Cardiac muscle cell (in vitro differentiated cells and primary cell): ENCODE results near the gene RRBP1. TPM values are rescaled to one million over a fixed set of nuclear protein-coding genes. Genes with fewer than 3 reads are reported as not detected.

Source experiments
- DNase-seq, 2 donors: peaks; one replicate each; pipeline versions ENCODE4 v3.0.0 to v3.0.0-alpha.2; 2010 to 2017; ENCODE audit warnings: low read depth in 1 of 2, low spot score in 1 of 2
- H3K27ac ChIP-seq: fragments of 200-600 bp; sonication (generic); 2 replicates; pipeline ENCODE4 v1.5.1; 2016
- H3K27me3 ChIP-seq: fragments of 200-600 bp; sonication (generic); 2 replicates; pipeline ENCODE4 v1.6.0; 2016; ENCODE audit warnings: control low read depth
- H3K36me3 ChIP-seq: fragments of 200-600 bp; sonication (generic); 2 replicates; pipeline ENCODE4 v1.5.1; 2016; ENCODE audit warnings: control low read depth
- H3K4me1 ChIP-seq: fragments of 200-600 bp; sonication (generic); 2 replicates; pipeline ENCODE4 v1.8.1; 2017; ENCODE audit warnings: low read depth, mild to moderate bottlenecking, mixed run types
- H3K4me3 ChIP-seq: fragments of 200-600 bp; sonication (generic); 2 replicates; pipeline ENCODE4 v1.5.1; 2016; ENCODE audit warnings: mild to moderate bottlenecking
- H3K9me3 ChIP-seq: fragments of 200-600 bp; sonication (generic); 2 replicates; pipeline ENCODE4 v1.5.1; 2017; ENCODE audit warnings: low read depth, mild to moderate bottlenecking, control low read depth
- CTCF ChIP-seq: IDR thresholded peaks from 2 replicates; pipeline ENCODE4 v1.5.1; 2012; ENCODE audit warnings: low read depth, mild to moderate bottlenecking, low read length
- polyA plus RNA-seq: library from polyadenylated mRNA; unstranded; fragments of >200 nt; fragmentation: Nextera tagmentation; extraction: Ambion mirVana; gene quantifications from 2 replicates; pipeline ENCODE4 v1.2.1, GENCODE V29; 2016
- total RNA-seq: library from RNA; depleted of rRNA; stranded (reverse); fragments of >200 nt; gene quantifications from 2 replicates; pipeline ENCODE4 v1.2.3, GENCODE V29; 2016

Gene RRBP1
- total and polyA plus RNA-seq, 2 experiments from 2014 or later: 50.7 to 77.5 TPM

- no peak for DNase-seq
- Histone ChIP-seq H3K4me3 (no peak overlapping the region), H3K36me3 (peaks cover 39% of the 10 kb centered on the region), H3K9me3 (no peaks in the 10 kb centered on the region), H3K27ac (no peak overlapping the region), H3K27me3 (no peaks in the 10 kb centered on the region), H3K4me1 (no peaks in the 10 kb centered on the region)
- no peak for TF ChIP-seq CTCF
These were observed 59.8 kb downstream of the RRBP1 start for GRCh38 chr20:17622086-17622850.

- no peaks in the 10 kb centered on the region for H3K27me3 ChIP-seq
- no peak overlapping the region for H3K4me3 ChIP-seq
- H3K27ac ChIP-seq: no peak overlapping the region
- no peak for TF ChIP-seq CTCF
- peaks cover 40% of the 10 kb centered on the region for H3K36me3 ChIP-seq
- H3K9me3 ChIP-seq: no peaks in the 10 kb centered on the region
- no peaks in the 10 kb centered on the region for H3K4me1 ChIP-seq
- DNase-seq: no peak
These were observed 60.6 kb downstream of the RRBP1 start for GRCh38 chr20:17621229-17621968.

- DNase-seq: no peak
These were observed 61.4 kb downstream of the RRBP1 start for GRCh38 chr20:17620371-17621228.

GRCh38 chr20:17619351-17620093 lies 62.5 kb downstream of the RRBP1 start:
- no peak overlapping the region for H3K4me3 ChIP-seq
- peak overlapping the region; percentile 52 for H3K27ac ChIP-seq
- peak in 1 of 2 donors; percentile 45 for DNase-seq
- no peaks in the 10 kb centered on the region for H3K9me3 ChIP-seq
- TF ChIP-seq CTCF: no peak
- H3K36me3 ChIP-seq: peaks cover 35% of the 10 kb centered on the region
- H3K27me3 ChIP-seq: no peaks in the 10 kb centered on the region
- peaks cover 3% of the 10 kb centered on the region for H3K4me1 ChIP-seq

More at GRCh38 chr20:17620371-17621228, 61.4 kb downstream of the RRBP1 start:
- TF ChIP-seq CTCF: no peak
- Histone ChIP-seq H3K36me3 (peaks cover 36% of the 10 kb centered on the region), H3K27me3 (no peaks in the 10 kb centered on the region), H3K27ac (no peak overlapping the region), H3K4me3 (no peak overlapping the region), H3K4me1 (no peaks in the 10 kb centered on the region), H3K9me3 (no peaks in the 10 kb centered on the region)

- Histone ChIP-seq H3K4me3 (no peak overlapping the region), H3K27ac (no peak overlapping the region), H3K4me1 (peaks cover 8% of the 10 kb centered on the region), H3K27me3 (no peaks in the 10 kb centered on the region), H3K36me3 (peaks cover 30% of the 10 kb centered on the region), H3K9me3 (no peaks in the 10 kb centered on the region)
- no peak for DNase-seq
- no peak for TF ChIP-seq CTCF
These were observed 63.4 kb downstream of the RRBP1 start for GRCh38 chr20:17618673-17619013.
